NCI-H1105 (cell line): ENCODE data around the gene HEXIM2.
"Not testable (repeated sequence)": the region's sequence is repeated elsewhere in the genome, so short reads cannot be mapped to it uniquely, and the experiment has no call there.

Experiments
- DNase-seq: peaks from one replicate; lab custom pipeline; 2025; lab: John Stamatoyannopoulos, UW

The HEXIM2 gene

GRCh38 chr17:45161288-45162024 is at the start of gene HEXIM2:
Gene HEXIM2, plus strand, starts transcription at chr17:45161875. Its CDS starts 919 bp downstream, at chr17:45162794.
- peak; percentile 99 for DNase-seq

DNA sequence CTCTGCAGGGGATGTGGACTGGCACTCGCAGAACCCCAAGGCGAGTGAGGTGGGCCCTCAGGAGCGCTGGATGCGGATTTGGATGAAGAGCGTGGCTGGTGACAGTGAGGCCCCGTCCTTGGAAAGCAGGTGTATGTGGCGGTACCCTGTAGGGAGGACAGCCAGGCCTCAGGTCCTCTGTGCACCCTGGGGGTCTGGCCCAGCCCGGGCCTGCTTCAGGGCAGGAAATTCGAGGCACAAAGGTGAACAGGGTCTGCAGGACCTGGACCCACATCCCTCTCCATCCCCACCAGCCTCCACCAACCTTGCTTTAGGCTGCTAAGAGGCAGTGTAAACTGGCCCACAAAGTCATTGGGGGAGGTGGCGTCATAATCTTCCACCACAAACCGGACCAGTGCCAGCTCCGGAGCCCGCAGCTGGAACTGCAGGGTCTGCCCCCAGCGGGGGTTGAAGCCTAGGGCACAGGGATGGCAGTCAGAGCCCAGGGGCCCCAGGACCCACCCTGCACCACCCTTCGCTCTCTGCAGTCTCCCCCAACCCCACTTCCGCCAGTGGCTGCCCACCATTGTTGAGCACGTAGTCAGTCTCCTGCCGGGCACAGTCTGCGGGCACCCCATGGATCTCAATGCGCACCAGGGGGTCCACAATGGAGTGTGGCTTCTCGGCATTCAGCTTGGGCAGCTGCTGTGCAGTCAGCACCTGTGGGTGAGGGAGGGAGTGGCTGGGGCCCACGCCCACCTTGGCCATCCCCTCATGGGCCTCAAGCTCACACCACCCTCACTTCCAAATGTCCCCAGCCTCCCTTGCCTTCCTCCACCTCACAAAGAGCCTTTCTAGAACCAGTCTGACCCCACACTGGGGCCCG is 48.9 kb upstream of the HEXIM2 start:
- DNase-seq, result no peak

- no peak for DNase-seq
Observed at GRCh38 chr17:45113424-45113754, 48.3 kb upstream of the HEXIM2 start.

DNA sequence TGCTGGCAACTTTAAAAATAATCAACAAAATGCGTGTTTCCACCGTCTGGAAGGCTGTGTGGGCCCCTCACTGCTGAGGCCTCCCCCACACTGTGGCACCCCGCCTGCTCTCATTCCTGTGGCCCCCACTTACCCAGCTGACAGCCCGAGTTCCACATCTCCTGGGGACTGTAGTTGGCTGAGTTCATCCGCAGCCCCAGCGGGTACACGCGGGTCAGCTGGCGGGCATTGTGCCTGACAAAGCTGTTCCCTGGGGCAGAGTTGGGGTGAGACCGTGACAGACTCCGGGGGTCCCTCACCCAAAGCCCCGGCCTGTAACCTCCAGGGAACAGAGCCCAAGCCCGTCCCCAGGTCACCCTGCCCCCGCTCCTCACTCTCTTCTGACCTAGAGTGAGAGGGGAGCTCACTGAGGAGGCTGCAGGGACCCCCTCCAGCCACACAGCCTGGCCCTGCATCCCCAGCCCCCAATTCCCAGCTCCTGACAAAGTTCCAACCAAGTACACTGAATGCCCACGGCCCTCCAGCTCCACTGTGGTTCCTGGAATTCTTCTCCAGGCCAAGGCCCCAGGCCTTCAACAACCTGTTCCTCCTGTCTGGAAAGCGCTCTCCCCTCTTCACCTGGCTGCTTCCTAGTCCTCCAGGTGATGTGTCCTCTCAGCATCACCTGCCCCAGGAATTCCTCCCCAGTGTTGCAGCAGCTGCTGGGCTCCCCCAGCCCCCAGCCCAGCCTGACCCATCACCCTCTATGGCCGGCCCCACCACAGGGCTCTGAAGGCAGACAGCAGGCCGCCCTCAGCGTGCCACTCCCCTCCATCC is 47.4 kb upstream of the HEXIM2 start:
- no peak for DNase-seq

DNA sequence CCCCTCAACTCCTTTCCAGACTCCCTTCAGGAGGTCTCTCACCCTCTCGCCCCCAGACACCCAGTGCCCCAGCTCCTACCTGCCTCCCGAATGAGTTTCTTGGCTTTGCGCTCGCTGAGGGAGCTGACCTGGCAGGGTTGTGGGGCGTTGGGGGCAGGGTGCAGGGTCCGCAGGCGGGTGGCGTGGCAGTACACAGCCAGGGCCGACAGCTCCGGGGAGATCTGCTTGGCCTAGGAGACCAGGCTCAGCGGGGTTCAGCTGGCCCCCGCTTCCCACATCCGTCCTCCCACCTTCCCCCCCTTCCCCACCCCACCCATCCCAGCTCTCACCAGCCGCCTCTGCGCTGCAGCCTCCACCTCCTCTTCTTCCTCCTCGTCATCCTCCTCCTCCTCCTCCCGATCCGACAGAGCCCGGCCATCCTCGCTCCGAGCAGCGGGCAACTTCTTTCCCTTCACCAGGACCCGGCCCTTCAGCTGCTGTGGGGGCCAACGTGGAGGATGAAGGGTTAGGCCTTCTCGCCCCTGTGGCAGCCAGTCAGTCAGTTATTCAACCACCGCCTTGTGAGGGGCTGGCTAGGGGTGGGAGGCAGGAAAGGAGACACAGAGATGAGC is 46.6 kb upstream of the HEXIM2 start:
- DNase-seq, result no peak

DNA sequence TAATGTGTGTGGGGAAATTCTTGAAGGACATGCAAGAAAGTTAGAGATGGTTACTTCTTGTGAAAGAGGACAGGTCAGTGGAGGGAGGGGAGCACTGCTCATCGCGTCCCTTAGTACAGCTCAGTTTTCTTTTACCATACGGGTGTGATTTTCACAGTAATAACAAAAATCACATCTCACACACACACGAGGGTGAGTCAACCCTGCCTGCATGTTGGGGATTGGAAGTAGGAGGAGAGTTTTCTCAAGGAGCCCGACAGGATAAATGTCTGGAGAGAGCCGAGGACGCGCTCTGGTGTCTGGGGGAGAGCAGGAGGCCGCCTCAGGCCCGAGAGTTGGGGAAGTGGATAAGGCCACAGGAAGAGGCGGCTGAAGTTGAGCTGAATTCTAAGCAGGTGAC is 45.8 kb upstream of the HEXIM2 start:
- no peak for DNase-seq

GRCh38 chr17:45116434-45117016 is 45.1 kb upstream of the HEXIM2 start:
- no peak for DNase-seq

GRCh38 chr17:45117334-45117733 is 44.3 kb upstream of the HEXIM2 start:
- no peak for DNase-seq

DNA sequence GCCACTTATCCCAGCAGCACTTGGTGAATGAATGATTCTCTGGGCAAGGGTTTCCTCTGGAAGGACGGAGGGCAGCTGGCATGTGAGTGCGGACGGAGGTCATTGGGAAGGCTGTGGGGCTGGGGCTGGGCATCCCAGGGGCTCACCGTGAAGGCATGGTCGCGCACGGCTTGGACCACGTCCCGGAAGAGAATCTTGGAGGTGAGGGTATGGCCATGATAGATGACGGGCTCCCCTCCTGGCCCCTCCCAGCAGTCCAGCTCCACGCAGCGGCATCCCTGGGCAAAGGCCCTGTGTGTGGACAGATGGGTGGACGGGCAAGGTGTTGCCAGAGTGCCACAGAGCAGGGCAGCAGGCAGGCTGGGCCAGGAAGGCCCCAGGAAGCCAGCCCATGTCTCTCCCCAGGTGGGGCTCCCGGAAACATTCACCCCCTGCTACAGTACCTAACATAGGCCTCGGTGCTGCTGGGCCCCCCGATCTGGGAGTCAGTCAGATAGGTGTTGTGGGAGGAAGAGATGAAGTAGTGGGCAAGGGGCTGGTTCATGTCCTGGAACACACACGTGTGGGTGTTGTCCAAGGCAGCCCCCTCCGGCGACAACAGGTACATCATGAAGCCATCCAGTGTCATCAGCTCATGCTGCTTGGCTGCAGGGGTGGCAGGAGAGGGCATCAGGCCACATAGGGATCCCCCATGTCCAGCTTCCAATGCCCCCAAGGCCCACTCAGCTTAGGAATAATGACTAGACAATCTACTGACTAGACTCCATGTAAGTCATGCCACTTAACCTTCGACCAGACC is 43.6 kb upstream of the HEXIM2 start:
- no peak for DNase-seq

DNA sequence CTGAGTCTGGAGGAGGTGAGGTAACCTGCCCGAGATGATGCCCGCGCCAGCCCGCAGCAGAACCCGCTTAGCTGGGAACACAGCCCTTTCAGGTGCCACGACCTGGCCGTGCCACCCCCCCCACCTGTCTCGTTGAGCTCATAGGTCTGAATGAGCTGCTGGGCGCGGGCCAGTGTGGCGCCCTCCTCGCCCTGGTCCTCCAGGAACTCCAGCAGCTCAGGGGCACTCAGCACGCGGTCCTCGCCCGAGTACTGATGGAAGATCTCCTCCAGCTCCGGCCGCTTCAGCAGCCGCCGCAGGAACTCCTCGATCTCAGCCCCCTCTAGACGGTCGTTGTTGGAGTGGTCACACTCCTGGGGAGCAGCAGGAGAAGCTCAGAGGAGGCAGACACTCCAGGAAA is 43.0 kb upstream of the HEXIM2 start:
- DNase-seq, result no peak

GRCh38 chr17:45119964-45120363 is 41.7 kb upstream of the HEXIM2 start:
- no peak for DNase-seq

DNA sequence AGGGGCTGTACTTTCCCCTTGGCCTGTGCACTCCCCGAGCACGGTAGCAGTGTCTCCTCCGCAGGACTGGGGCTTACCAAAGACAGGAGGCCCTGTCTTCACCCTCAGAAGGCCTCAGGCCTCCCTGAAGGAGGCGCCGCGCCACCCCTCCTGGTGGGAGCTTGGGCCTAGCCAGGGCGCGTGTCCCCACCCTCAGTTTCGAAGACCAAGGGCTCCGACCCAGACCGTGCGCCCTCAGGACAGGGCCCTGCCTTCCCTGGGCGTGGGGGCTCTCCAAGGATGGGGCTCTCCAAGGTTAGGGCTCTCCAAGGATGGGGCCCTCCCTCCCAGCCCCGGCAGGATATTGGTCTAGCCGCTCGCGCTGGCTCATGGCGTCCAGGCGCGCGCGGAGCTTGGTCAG is 41.1 kb upstream of the HEXIM2 start:
- DNase-seq, result no peak

GRCh38 chr17:45121055-45121454 is 40.6 kb upstream of the HEXIM2 start:
- no peak for DNase-seq

GRCh38 chr17:45123076-45123770 is 38.5 kb upstream of the HEXIM2 start:
- no peak for DNase-seq

DNA sequence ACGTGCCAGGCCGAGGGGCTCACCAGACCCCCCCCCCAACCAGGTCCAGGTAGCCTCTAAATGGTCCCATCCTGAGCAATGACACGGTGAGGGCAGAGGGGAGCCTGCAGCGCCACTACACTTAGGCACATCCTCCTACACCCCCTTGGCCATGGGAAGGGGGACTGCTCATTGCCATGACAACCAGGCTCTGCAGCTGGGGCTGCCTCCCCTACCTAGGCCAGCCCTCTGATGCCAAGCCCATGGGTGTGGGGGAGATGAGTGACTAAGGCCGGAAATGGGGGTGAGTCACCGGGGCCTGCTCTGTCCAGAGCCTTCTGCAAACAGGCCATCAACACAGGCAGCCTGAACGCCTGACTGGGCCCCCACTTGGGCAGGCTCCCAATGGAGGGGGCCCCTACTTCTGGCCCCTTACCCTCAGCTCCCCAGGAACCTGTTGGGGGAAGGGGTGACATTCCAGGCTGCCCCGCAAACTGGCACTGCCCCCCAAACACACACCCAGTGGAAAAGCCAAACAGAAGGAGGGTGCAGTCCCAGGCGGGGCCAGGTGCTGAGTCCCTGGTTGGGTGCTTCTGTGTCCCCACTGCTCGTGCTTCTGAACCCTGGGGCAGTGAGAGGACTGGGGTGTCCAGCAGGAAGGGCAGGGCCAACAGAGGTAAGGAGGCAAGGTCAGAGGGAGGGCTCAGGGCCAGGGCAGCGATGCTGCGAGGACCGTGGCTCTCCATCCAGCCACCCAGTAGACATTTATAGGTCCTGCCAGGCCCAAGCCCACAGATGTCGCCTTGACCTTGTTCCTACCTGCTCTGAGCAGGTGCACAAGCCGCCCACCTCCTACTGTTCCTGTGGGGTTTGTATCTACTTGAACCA is 37.5 kb upstream of the HEXIM2 start:
- no peak for DNase-seq

- DNase-seq, result not testable (repeated sequence)
Observed at GRCh38 chr17:45124797-45125122, 36.9 kb upstream of the HEXIM2 start.

DNA sequence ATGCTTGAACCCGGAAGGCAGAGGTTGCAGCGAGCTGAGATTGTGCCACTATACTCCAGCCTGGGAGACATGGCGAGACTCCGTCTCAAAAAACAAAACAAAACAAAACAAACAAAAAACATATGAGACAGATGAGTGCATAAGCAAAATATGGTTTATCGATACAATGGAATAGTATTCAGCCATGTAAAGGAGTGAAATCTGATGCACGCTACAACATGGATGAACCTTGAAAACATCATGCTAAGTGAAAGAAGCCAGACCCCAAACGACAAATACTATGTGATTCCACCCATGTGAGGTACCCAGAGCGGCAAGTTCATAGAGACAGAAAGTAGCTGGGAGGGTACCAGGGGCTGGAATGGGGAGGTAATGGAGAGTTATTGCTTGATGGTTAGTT is 36.2 kb upstream of the HEXIM2 start:
- no peak for DNase-seq

DNA sequence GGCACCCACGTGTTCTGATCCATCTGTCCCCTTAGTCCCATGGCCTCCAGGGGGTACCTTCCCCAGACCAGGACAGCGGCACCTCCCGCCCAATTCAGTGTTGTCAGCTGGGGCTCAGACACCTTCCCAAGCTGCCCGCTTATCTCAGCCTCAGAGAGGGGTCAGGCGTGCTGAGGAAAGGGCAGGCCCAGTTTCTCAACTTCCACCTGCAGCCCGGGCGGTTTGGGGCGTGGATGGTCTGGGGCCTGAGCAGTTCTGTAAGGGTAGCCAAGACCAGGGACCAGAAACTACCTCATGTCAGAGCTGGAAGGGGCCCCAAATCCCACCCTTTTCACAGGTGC is 34.5 kb upstream of the HEXIM2 start:
- DNase-seq, result no peak

- DNase-seq, result no peak
Observed at GRCh38 chr17:45127548-45128300, 34.0 kb upstream of the HEXIM2 start.
